ENCODE results near the gene DISP2. TPM values are rescaled to one million over a fixed set of nuclear protein-coding genes. Genes with fewer than 3 reads are reported as not detected.

The DISP2 gene
- total and polyA plus RNA-seq, 8 donors = 0.15 to 10.1 (median 0.58) TPM; not detected in 1

GRCh38 chr15:40340038-40340739 is 17.8 kb upstream of the DISP2 start:
- 14 to 34% (median 21%) methylated on average over 3 to 14 of the region's 14 CpGs for whole genome bisulfite sequencing, 5 donors
- Histone ChIP-seq H3K36me3 (peaks cover 4 to 21% (median 15%) of the 10 kb centered on the region in 4 donors), H3K27ac (peak overlapping the region; percentile 81 to 95 (median 92)), H3K4me1 (peaks cover 74 to 100% (median 88%) of the 10 kb centered on the region in 4 donors), H3K27me3 (no peaks in the 10 kb centered on the region), H3K4me3 (peak overlapping the region; percentile 40 to 49 (median 44)), H3K9me3 (no peaks in the 10 kb centered on the region)
- intact Hi-C loops (cut with DNase I; ENCODE audit: low total_unique reads) = no loop called here
- DNase-seq = peak; percentile 70 to 88
- TF ChIP-seq POLR2AphosphoS5 (IDR thresholded peaks at IDR 0.05) = peak; percentile 39 to 60 (median 55)
- TF ChIP-seq POLR2A (IDR thresholded peaks at IDR 0.05) = no peak

DNA sequence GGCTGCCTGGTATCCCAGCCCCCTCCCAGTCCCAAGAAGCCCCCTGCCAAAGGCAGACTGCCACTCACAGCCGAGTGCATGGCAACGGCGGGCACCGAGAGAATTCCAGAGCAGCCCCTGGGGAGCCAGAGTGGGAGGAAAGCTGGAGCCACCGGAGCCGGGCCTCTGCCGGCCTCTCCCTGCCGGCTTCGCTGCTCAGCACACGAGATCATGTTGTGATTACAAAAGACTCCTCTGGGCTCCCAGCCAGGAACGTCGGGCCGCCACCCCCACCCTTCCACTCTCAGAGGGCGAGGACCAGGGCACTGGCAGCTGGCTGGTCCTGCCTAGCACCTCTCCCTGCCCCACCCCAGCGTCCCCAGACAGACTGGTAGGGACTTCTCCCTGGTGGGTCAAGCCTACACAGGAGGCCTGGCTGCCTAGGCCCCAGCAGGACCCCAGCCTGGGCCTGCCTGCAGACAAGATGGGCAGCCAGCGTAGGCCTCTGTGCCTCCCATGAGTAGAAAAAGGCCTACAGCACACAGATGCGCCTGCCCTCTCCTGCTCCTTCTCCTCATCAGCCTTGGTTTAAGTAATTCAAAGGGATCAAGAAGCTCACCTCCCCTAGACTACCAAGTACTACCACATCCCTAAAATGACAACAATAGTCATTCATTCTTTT is 17.1 kb upstream of the DISP2 start, which contains the start of gene CCDC9B:
Gene CCDC9B, minus strand, starts transcription at position 200 of the 661 bp plus-strand sequence. Its CDS starts 120 bp downstream, at position 80.
- 16 to 44% (median 22%) methylated on average over 5 to 17 of the region's 17 CpGs for WGBS, 5 donors
- Histone ChIP-seq H3K27ac (peak within 1 kb of the TSS; percentile 81 to 95 (median 92)), H3K4me1 (peaks cover 67 to 100% (median 88%) of the 10 kb centered on the region in 4 donors), H3K27me3 (no peaks in the 10 kb centered on the region), H3K9me3 (no peaks in the 10 kb centered on the region), H3K4me3 (peak within 1 kb of the TSS; percentile 40 to 49 (median 44)), H3K36me3 (peaks cover 4 to 14% (median 10%) of the 10 kb centered on the region in 4 donors)
- TF ChIP-seq CTCF (IDR thresholded peaks at IDR 0.05) (no peak), POLR2AphosphoS5 (IDR thresholded peaks at IDR 0.05) (peak; percentile 71 to 78 (median 72)), POLR2A (IDR thresholded peaks at IDR 0.05) (no peak), EP300 (IDR thresholded peaks at IDR 0.05) (no peak)
- DNase-seq = peak; percentile 95 to 96
- intact Hi-C loops (cut with DNase I; ENCODE audit: low total_unique reads) = no loop called here

DNA sequence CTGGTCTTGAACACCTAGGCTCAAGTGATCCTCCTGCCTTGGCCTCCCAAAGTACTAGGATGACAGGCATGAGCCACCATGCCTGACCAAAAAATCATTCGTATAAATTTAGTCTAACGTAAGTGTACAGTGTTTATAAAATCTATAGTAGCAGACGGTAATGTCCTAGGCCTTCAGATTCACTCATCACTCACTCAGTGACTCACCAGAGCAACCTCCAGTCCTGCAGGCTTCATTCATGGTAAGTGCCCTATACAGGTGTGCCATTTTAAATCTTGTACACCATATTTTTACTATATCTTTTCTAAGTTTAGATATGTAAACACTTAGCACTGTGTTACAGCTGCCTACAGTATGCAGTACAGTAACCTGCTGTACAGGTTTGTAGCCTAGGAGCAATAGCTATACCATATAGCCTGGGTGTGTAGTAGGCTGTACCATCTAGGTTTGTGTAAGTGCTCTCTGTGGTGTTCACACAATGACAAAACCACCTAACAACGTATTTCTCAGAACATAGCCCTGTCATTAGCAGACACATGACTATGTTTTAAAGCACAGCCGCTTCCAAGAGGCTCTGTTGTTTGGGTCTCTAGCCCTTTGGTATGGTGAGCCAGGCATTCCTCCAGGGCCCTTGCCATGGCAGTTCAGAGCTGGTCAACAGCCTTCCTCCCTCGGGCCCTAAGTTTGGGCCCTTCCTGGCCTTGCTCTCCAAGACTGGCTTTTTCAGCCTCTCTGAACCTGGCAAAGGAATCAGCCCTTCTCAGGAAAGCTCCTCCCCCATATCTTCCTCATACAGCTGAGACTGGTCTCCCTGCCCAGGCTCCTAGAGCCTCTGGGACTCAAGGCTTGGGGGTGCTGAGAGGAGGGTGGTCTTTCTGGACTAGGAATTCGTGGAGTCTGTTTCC is 15.4 kb upstream of the DISP2 start:
- Histone ChIP-seq H3K27me3 (no peaks in the 10 kb centered on the region), H3K4me1 (peaks cover 59 to 98% (median 91%) of the 10 kb centered on the region in 4 donors), H3K9me3 (no peaks in the 10 kb centered on the region), H3K36me3 (no peaks in the 10 kb centered on the region), H3K27ac (peak overlapping the region; percentile 35 to 95 (median 90)), H3K4me3 (no peak overlapping the region)
- DNase-seq = peak in 1 of 2 donors; percentile 75
- TF ChIP-seq EP300 (IDR thresholded peaks at IDR 0.05) (no peak), POLR2A (IDR thresholded peaks at IDR 0.05) (no peak), POLR2AphosphoS5 (IDR thresholded peaks at IDR 0.05) (no peak), CTCF (IDR thresholded peaks at IDR 0.05) (no peak)
- WGBS, 5 donors = 46 to 67% (median 54%) methylated on average over 7 of the region's 7 CpGs
- intact Hi-C loops (cut with DNase I; ENCODE audit: low total_unique reads) = no loop called here

DNA sequence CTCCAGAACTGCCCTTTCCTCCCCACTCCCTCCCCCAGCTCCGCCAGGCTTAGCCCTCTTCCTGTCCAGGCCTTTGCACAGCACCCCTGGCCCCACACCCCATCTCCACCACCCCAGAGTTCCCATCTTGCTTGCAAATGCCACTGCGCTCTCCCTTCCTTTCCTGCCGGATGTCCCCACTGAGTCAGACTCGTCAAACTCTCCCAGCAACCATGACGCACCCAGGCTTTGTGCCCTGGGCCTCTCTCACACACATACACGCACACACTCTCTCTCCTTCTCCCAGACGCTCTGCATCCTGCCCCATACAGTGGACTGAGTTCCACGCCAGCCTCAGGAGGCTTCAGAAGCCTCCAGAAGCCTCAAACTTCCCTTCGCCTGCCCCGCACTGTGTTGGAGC is 14.5 kb upstream of the DISP2 start:
- Histone ChIP-seq H3K4me3 (no peak overlapping the region), H3K36me3 (no peaks in the 10 kb centered on the region), H3K4me1 (peaks cover 51 to 92% (median 84%) of the 10 kb centered on the region in 4 donors), H3K9me3 (no peaks in the 10 kb centered on the region), H3K27ac (peak overlapping the region; percentile 35 to 92 (median 67)), H3K27me3 (no peaks in the 10 kb centered on the region)
- TF ChIP-seq POLR2AphosphoS5 (IDR thresholded peaks at IDR 0.05) (peak in 1 of 3 donors; percentile 3), EP300 (IDR thresholded peaks at IDR 0.05) (no peak), CTCF (IDR thresholded peaks at IDR 0.05) (no peak), POLR2A (IDR thresholded peaks at IDR 0.05) (no peak)
- intact Hi-C loops (cut with DNase I; ENCODE audit: low total_unique reads) = no loop called here
- 69 to 82% (median 76%) methylated on average over 10 of the region's 10 CpGs for WGBS, 5 donors
- peak in 1 of 2 donors; percentile 77 for DNase-seq
